Iris pigment epithelial cell (primary cell): ENCODE results near the gene TMOD1.

Source experiments
- DNase-seq: peaks from one replicate; pipeline ENCODE4 v3.0.0-alpha.2; 2011; ENCODE audit warnings: low read depth

The TMOD1 gene

GRCh38 chr9:97518166-97518908 lies 16.9 kb downstream of the TMOD1 start:
- no peak for DNase-seq

GRCh38 chr9:97518909-97519307 lies 17.4 kb downstream of the TMOD1 start:
- DNase-seq: peak; percentile 52

GRCh38 chr9:97519441-97519970 lies 18.0 kb downstream of the TMOD1 start:
- DNase-seq: no peak

GRCh38 chr9:97521576-97522333 lies 20.3 kb downstream of the TMOD1 start:
- no peak for DNase-seq

GRCh38 chr9:97524424-97524823 lies 23.0 kb downstream of the TMOD1 start:
- DNase-seq: no peak

GRCh38 chr9:97525451-97525850 lies 24.0 kb downstream of the TMOD1 start:
- peak; percentile 41 for DNase-seq

- no peak for DNase-seq
Observed at GRCh38 chr9:97526895-97527575, 25.6 kb downstream of the TMOD1 start.

GRCh38 chr9:97527626-97528528 lies 26.4 kb downstream of the TMOD1 start:
- DNase-seq: no peak

GRCh38 chr9:97528529-97529230 lies 27.2 kb downstream of the TMOD1 start:
- no peak for DNase-seq

GRCh38 chr9:97529363-97530076 lies 28.1 kb downstream of the TMOD1 start:
- peak; percentile 31 for DNase-seq

- DNase-seq: no peak
Observed at GRCh38 chr9:97531888-97532376, 30.5 kb downstream of the TMOD1 start.

GRCh38 chr9:97534185-97534584 lies 32.7 kb downstream of the TMOD1 start:
- DNase-seq: no peak

GRCh38 chr9:97534961-97535594 lies 33.6 kb downstream of the TMOD1 start:
- DNase-seq: no peak

GRCh38 chr9:97535771-97536170 lies 34.3 kb downstream of the TMOD1 start:
- DNase-seq: no peak

- no peak for DNase-seq
Observed at GRCh38 chr9:97536480-97536879, 35.0 kb downstream of the TMOD1 start.

- DNase-seq: no peak
Observed at GRCh38 chr9:97543561-97543960, 42.1 kb downstream of the TMOD1 start.

GRCh38 chr9:97545486-97545885 lies 44.0 kb downstream of the TMOD1 start:
- DNase-seq: no peak

GRCh38 chr9:97547098-97547829 lies 45.8 kb downstream of the TMOD1 start:
- no peak for DNase-seq

- DNase-seq: no peak
Observed at GRCh38 chr9:97548379-97548778, 46.9 kb downstream of the TMOD1 start.
